ENCODE data around the gene IL15RA.

IL15RA gene

GRCh38 chr10:6017781-6018354, 40.5 kb upstream of the IL15RA start:
- Histone ChIP-seq H3K9me3 (ENCODE audit: control insufficient read depth in 5 of 5, low read length in 5 of 5) (no peaks in the 10 kb centered on the region), H3K27ac (ENCODE audit: low read depth, low read length) (no peak overlapping the region), H3K4me1 (ENCODE audit: control insufficient read depth in 5 of 5, insufficient read depth in 5 of 5, low read length in 5 of 5) (peaks cover 0 to 22% (median 5%) of the 10 kb centered on the region in 5 donors), H3K36me3 (ENCODE audit: control insufficient read depth in 5 of 5, insufficient read depth in 5 of 5, low read length in 5 of 5) (no peaks in the 10 kb centered on the region), H3K27me3 (ENCODE audit: control insufficient read depth in 5 of 5, insufficient read depth in 4 of 5, low read length in 5 of 5) (no peaks in the 10 kb centered on the region), H3K9ac (ENCODE audit: low read length in 5 of 5) (no peak overlapping the region), H3K4me3 (ENCODE audit: low read depth in 1 of 5, low read length in 5 of 5) (no peak overlapping the region)

GRCh38 chr10:6014241-6014761, 37.0 kb upstream of the IL15RA start:
- H3K27ac ChIP-seq (ENCODE audit: low read depth, low read length) = no peak overlapping the region
- H3K27me3 ChIP-seq (ENCODE audit: control insufficient read depth in 5 of 5, insufficient read depth in 4 of 5, low read length in 5 of 5) = no peaks in the 10 kb centered on the region
- peak overlapping the region in 1 of 5 donors; percentile 32 for H3K4me3 ChIP-seq (ENCODE audit: low read depth in 1 of 5, low read length in 5 of 5)
- no peaks in the 10 kb centered on the region for H3K36me3 ChIP-seq (ENCODE audit: control insufficient read depth in 5 of 5, insufficient read depth in 5 of 5, low read length in 5 of 5)
- no peaks in the 10 kb centered on the region for H3K9me3 ChIP-seq (ENCODE audit: control insufficient read depth in 5 of 5, low read length in 5 of 5)
- peaks cover 0 to 9% (median 4%) of the 10 kb centered on the region in 5 donors for H3K4me1 ChIP-seq (ENCODE audit: control insufficient read depth in 5 of 5, insufficient read depth in 5 of 5, low read length in 5 of 5)
- H3K9ac ChIP-seq (ENCODE audit: low read length in 5 of 5) = peak overlapping the region in 1 of 5 donors; percentile 35

GRCh38 chr10:6013413-6014192, 36.3 kb upstream of the IL15RA start:
- H3K4me3 ChIP-seq (ENCODE audit: low read depth in 1 of 5, low read length in 5 of 5) = peak overlapping the region in 1 of 5 donors; percentile 32
- H3K27ac ChIP-seq (ENCODE audit: low read depth, low read length) = no peak overlapping the region

GRCh38 chr10:6012121-6012905, 35.0 kb upstream of the IL15RA start:
- H3K36me3 ChIP-seq (ENCODE audit: control insufficient read depth in 5 of 5, insufficient read depth in 5 of 5, low read length in 5 of 5) = no peaks in the 10 kb centered on the region
- no peak overlapping the region for H3K9ac ChIP-seq (ENCODE audit: low read length in 5 of 5)
- H3K27ac ChIP-seq (ENCODE audit: low read depth, low read length) = no peak overlapping the region
- no peaks in the 10 kb centered on the region for H3K27me3 ChIP-seq (ENCODE audit: control insufficient read depth in 5 of 5, insufficient read depth in 4 of 5, low read length in 5 of 5)
- H3K4me1 ChIP-seq (ENCODE audit: control insufficient read depth in 5 of 5, insufficient read depth in 5 of 5, low read length in 5 of 5) = peaks cover 0 to 14% (median 9%) of the 10 kb centered on the region in 5 donors
- no peak overlapping the region for H3K4me3 ChIP-seq (ENCODE audit: low read depth in 1 of 5, low read length in 5 of 5)
- peaks cover 0 to 4% (median 3%) of the 10 kb centered on the region in 5 donors for H3K9me3 ChIP-seq (ENCODE audit: control insufficient read depth in 5 of 5, low read length in 5 of 5)

More at GRCh38 chr10:6013413-6014192, 36.3 kb upstream of the IL15RA start:
- H3K36me3 ChIP-seq (ENCODE audit: control insufficient read depth in 5 of 5, insufficient read depth in 5 of 5, low read length in 5 of 5) = no peaks in the 10 kb centered on the region
- H3K27me3 ChIP-seq (ENCODE audit: control insufficient read depth in 5 of 5, insufficient read depth in 4 of 5, low read length in 5 of 5) = no peaks in the 10 kb centered on the region
- peaks cover 0 to 14% (median 9%) of the 10 kb centered on the region in 5 donors for H3K4me1 ChIP-seq (ENCODE audit: control insufficient read depth in 5 of 5, insufficient read depth in 5 of 5, low read length in 5 of 5)
- H3K9ac ChIP-seq (ENCODE audit: low read length in 5 of 5) = peak overlapping the region in 1 of 5 donors; percentile 35
- H3K9me3 ChIP-seq (ENCODE audit: control insufficient read depth in 5 of 5, low read length in 5 of 5) = no peaks in the 10 kb centered on the region

- Histone ChIP-seq H3K4me1 (ENCODE audit: control insufficient read depth in 5 of 5, insufficient read depth in 5 of 5, low read length in 5 of 5) (peaks cover 0 to 14% (median 9%) of the 10 kb centered on the region in 5 donors), H3K9me3 (ENCODE audit: control insufficient read depth in 5 of 5, low read length in 5 of 5) (peaks cover 3 to 9% (median 5%) of the 10 kb centered on the region in 5 donors), H3K27me3 (ENCODE audit: control insufficient read depth in 5 of 5, insufficient read depth in 4 of 5, low read length in 5 of 5) (no peaks in the 10 kb centered on the region), H3K4me3 (ENCODE audit: low read depth in 1 of 5, low read length in 5 of 5) (no peak overlapping the region), H3K9ac (ENCODE audit: low read length in 5 of 5) (no peak overlapping the region), H3K27ac (ENCODE audit: low read depth, low read length) (no peak overlapping the region), H3K36me3 (ENCODE audit: control insufficient read depth in 5 of 5, insufficient read depth in 5 of 5, low read length in 5 of 5) (no peaks in the 10 kb centered on the region)
Observed at GRCh38 chr10:6011558-6011957, 34.2 kb upstream of the IL15RA start.

GRCh38 chr10:6010569-6010968, 33.2 kb upstream of the IL15RA start:
- no peak overlapping the region for H3K4me3 ChIP-seq (ENCODE audit: low read depth in 1 of 5, low read length in 5 of 5)
- H3K27ac ChIP-seq (ENCODE audit: low read depth, low read length) = no peak overlapping the region
- peaks cover 3 to 9% (median 5%) of the 10 kb centered on the region in 5 donors for H3K9me3 ChIP-seq (ENCODE audit: control insufficient read depth in 5 of 5, low read length in 5 of 5)
- no peaks in the 10 kb centered on the region for H3K36me3 ChIP-seq (ENCODE audit: control insufficient read depth in 5 of 5, insufficient read depth in 5 of 5, low read length in 5 of 5)
- no peak overlapping the region for H3K9ac ChIP-seq (ENCODE audit: low read length in 5 of 5)
- peaks cover 0 to 14% (median 9%) of the 10 kb centered on the region in 5 donors for H3K4me1 ChIP-seq (ENCODE audit: control insufficient read depth in 5 of 5, insufficient read depth in 5 of 5, low read length in 5 of 5)
- H3K27me3 ChIP-seq (ENCODE audit: control insufficient read depth in 5 of 5, insufficient read depth in 4 of 5, low read length in 5 of 5) = no peaks in the 10 kb centered on the region

- peaks cover 3 to 9% (median 5%) of the 10 kb centered on the region in 5 donors for H3K9me3 ChIP-seq (ENCODE audit: control insufficient read depth in 5 of 5, low read length in 5 of 5)
Observed at GRCh38 chr10:6009961-6010360, 32.6 kb upstream of the IL15RA start.

GRCh38 chr10:6009150-6009549, 31.8 kb upstream of the IL15RA start:
- no peaks in the 10 kb centered on the region for H3K36me3 ChIP-seq (ENCODE audit: control insufficient read depth in 5 of 5, insufficient read depth in 5 of 5, low read length in 5 of 5)
- H3K4me1 ChIP-seq (ENCODE audit: control insufficient read depth in 5 of 5, insufficient read depth in 5 of 5, low read length in 5 of 5) = peaks cover 0 to 14% (median 4%) of the 10 kb centered on the region in 5 donors
- H3K4me3 ChIP-seq (ENCODE audit: low read depth in 1 of 5, low read length in 5 of 5) = peak overlapping the region; percentile 14 to 46 (median 28)
- H3K9ac ChIP-seq (ENCODE audit: low read length in 5 of 5) = peak overlapping the region in 1 of 5 donors; percentile 5
- H3K9me3 ChIP-seq (ENCODE audit: control insufficient read depth in 5 of 5, low read length in 5 of 5) = peaks cover 3 to 9% (median 5%) of the 10 kb centered on the region in 5 donors
- H3K27me3 ChIP-seq (ENCODE audit: control insufficient read depth in 5 of 5, insufficient read depth in 4 of 5, low read length in 5 of 5) = no peaks in the 10 kb centered on the region
- peak overlapping the region; percentile 43 for H3K27ac ChIP-seq (ENCODE audit: low read depth, low read length)

More at GRCh38 chr10:6009961-6010360, 32.6 kb upstream of the IL15RA start:
- H3K4me3 ChIP-seq (ENCODE audit: low read depth in 1 of 5, low read length in 5 of 5) = no peak overlapping the region
- H3K4me1 ChIP-seq (ENCODE audit: control insufficient read depth in 5 of 5, insufficient read depth in 5 of 5, low read length in 5 of 5) = peaks cover 0 to 14% (median 9%) of the 10 kb centered on the region in 5 donors
- H3K36me3 ChIP-seq (ENCODE audit: control insufficient read depth in 5 of 5, insufficient read depth in 5 of 5, low read length in 5 of 5) = no peaks in the 10 kb centered on the region
- H3K27me3 ChIP-seq (ENCODE audit: control insufficient read depth in 5 of 5, insufficient read depth in 4 of 5, low read length in 5 of 5) = no peaks in the 10 kb centered on the region
- H3K9ac ChIP-seq (ENCODE audit: low read length in 5 of 5) = no peak overlapping the region
- H3K27ac ChIP-seq (ENCODE audit: low read depth, low read length) = no peak overlapping the region

GRCh38 chr10:6008497-6009142, 31.3 kb upstream of the IL15RA start:
- Histone ChIP-seq H3K4me3 (ENCODE audit: low read depth in 1 of 5, low read length in 5 of 5) (peak overlapping the region in 4 of 5 donors; percentile 14 to 46 (median 34)), H3K27ac (ENCODE audit: low read depth, low read length) (peak overlapping the region; percentile 43), H3K36me3 (ENCODE audit: control insufficient read depth in 5 of 5, insufficient read depth in 5 of 5, low read length in 5 of 5) (no peaks in the 10 kb centered on the region), H3K27me3 (ENCODE audit: control insufficient read depth in 5 of 5, insufficient read depth in 4 of 5, low read length in 5 of 5) (no peaks in the 10 kb centered on the region), H3K9ac (ENCODE audit: low read length in 5 of 5) (peak overlapping the region in 1 of 5 donors; percentile 5), H3K4me1 (ENCODE audit: control insufficient read depth in 5 of 5, insufficient read depth in 5 of 5, low read length in 5 of 5) (peaks cover 0 to 13% (median 0%) of the 10 kb centered on the region in 5 donors), H3K9me3 (ENCODE audit: control insufficient read depth in 5 of 5, low read length in 5 of 5) (peaks cover 3 to 9% (median 5%) of the 10 kb centered on the region in 5 donors)

Data from subcutaneous abdominal adipose tissue (tissue), 5 donors.